HFF-Myc (cell line): ENCODE data around the gene CDH22.

Source experiments
- DNase-seq: peaks from one replicate; pipeline ENCODE4 v3.0.0-alpha.2; 2011; ENCODE audit warnings: low read depth; ENCODE audit errors: extremely low read depth
- H3K4me3 ChIP-seq: replicated peaks from 2 replicates; pipeline ENCODE4 v1.5.1; 2011; ENCODE audit warnings: low read depth, mild to moderate bottlenecking, control low read depth, low read length
- TF ChIP-seq, protein P1 (sequence below): IDR thresholded peaks from 2 replicates; pipeline ENCODE4 v1.5.1; 2012; ENCODE audit warnings: mild to moderate bottlenecking, low read depth, low read length, control low read depth; ENCODE audit errors: missing control alignments

The CDH22 gene

DNA sequence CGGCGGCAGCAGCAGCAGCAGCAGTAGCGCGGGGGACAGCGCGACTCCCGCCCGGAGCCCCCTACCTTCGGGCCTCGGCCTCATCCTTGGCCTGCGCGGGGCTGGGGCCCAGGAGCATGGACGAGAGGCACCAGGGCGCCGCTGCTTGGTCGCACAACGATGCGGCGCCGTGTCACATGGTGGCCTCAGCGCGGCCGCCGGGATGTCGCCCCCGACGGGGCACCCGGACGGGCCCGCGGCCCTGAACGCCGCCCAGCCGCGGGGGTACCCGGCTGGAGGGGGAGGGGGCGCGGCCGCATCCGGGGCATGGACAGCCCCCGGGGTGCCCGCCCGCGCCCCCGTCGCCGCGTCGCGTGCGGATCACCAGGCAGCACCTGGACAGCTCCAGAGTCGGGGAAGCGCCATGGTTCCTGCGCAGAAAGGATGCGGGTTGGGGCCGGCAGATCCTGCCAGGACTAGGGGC lies 57.1 kb downstream of the CDH22 start:
- no peak overlapping the region for H3K4me3 ChIP-seq
- no peak for DNase-seq
- TF ChIP-seq, protein P1, sequence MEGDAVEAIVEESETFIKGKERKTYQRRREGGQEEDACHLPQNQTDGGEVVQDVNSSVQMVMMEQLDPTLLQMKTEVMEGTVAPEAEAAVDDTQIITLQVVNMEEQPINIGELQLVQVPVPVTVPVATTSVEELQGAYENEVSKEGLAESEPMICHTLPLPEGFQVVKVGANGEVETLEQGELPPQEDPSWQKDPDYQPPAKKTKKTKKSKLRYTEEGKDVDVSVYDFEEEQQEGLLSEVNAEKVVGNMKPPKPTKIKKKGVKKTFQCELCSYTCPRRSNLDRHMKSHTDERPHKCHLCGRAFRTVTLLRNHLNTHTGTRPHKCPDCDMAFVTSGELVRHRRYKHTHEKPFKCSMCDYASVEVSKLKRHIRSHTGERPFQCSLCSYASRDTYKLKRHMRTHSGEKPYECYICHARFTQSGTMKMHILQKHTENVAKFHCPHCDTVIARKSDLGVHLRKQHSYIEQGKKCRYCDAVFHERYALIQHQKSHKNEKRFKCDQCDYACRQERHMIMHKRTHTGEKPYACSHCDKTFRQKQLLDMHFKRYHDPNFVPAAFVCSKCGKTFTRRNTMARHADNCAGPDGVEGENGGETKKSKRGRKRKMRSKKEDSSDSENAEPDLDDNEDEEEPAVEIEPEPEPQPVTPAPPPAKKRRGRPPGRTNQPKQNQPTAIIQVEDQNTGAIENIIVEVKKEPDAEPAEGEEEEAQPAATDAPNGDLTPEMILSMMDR = no peak

DNA sequence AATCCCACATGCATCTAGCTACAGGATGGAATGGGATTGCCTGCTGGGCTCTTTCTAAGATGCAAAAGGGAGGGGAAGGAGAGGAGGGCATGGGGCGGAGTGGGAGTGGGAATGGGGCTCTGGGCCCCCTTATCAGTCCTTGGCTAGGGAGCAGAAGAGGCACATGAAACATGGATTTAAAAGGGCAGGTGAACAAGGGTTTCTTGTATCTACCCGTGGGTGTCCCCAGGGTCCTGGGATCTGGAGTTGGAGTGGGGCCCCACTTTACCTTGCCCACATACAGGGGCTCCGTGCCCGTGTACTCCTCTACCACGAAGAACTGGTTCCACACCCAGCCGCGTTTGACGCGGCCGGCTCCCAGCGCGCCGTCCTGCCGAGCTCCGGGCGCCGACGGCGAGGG lies 57.5 kb downstream of the CDH22 start:
- H3K4me3 ChIP-seq = no peak overlapping the region
- TF ChIP-seq, protein P1 = no peak
- no peak for DNase-seq

DNA sequence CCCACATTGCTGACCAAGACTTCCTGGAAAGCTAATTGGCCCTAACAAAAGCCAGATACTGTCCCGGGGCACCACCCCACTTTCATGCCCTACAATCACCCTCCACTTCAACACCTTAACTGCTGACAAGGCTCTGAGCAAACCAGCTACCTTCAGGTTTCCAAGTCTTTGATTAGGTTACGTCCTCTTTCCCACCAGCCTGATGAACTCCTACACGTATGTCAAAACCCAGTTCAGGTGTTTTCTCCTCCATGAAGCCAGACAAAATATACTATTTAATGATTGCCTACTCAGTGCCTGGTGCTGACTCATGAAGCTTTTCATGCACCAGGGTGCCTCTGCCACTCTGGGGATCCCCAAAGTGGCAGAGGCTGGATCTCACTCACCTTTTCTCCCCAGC lies 58.6 kb downstream of the CDH22 start:
- no peak for DNase-seq
- TF ChIP-seq, protein P1 = no peak
- H3K4me3 ChIP-seq = no peak overlapping the region

GRCh38 chr20:46246559-46246958 lies 61.7 kb downstream of the CDH22 start:
- no peak overlapping the region for H3K4me3 ChIP-seq
- DNase-seq = no peak
- TF ChIP-seq, protein P1 = no peak

DNA sequence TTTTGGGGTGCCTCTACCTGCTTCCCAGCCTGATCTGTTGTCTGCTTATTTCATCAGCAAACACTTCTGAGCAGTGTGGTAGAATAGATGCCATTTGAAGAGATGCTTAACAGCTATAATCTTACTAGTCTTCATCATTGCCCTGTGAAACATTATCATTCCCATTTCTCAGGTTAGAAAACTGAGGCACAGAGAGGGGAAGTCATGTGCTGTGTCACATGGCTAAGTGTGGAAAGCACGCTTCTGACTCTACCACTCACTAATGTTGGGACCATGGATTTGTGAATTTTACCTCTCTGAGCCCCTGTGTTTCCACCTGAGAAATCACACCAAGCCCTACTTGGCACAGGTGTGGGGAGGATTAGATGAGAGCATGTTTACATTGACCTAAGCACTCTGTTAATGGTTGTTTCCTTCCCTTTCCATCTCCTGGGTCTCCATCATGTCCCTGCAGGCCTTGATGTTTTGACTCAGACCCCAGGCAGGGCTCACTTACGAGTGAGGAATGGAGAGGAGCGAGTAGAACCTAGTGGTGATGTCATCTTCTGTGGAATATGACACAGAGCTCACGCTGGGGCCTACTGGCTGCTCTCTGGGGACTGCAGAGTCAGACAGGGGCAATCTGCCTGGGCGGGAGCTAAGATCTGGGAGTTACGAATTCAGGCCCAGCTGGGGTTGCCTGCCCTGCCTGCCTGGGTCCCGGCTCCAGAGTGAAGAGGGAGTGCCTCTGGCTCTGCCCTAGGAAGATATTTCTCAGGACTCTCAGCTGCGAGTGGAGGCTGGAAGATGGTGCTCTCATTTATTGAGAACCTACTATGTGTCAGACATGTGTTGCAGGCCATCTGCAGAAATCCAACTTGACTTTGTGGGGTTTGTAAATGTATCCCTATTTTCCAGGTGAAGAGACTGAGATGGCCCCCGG lies 64.3 kb downstream of the CDH22 start:
- TF ChIP-seq, protein P1 = no peak
- H3K4me3 ChIP-seq = no peak overlapping the region
- DNase-seq = no peak

DNA sequence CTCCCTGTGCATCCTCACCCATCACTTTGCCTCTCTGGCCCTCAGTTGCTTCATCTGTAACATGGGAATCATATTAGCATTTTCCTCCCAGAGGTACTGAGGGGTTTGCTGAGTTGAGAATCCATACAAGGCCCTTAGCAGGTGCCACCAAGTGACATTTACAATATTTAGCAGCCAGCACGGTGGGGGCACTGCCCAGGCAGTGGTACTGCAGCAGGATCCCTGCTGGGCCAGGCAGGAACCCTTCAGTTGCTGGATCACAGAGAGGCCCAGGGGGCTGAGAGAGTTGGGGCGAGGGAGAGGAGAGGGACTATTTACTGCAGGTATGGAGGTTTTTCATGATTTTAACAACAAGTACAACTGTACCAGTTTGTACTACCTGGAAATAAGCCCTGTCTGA lies 65.9 kb downstream of the CDH22 start:
- H3K4me3 ChIP-seq = no peak overlapping the region
- TF ChIP-seq, protein P1 = no peak
- DNase-seq = no peak
